Activated T-cell treated with anti-CD3 and anti-CD28 coated beads, Interleukin-2, amount 50 U/mL, for 72 hours (primary cell): Measurements from ENCODE around the gene PRKACA. TPM values are rescaled to one million over a fixed set of nuclear protein-coding genes. Genes with fewer than 3 reads are reported as not detected.
"Not testable (repeated sequence)": the region's sequence is repeated elsewhere in the genome, so short reads cannot be mapped to it uniquely, and the experiment has no call there.

ENCODE experiments used
- ATAC-seq, 2 donors: fragments of 150-1000 bp; cut with Tn5 transposase; replicated peaks in 1 of 2; 2 replicates each; pipeline ENCODE4 v1.10.0; 2021; ENCODE audit warnings: moderate library complexity in 2 of 2, mild to moderate bottlenecking in 1 of 2
- DNase-seq, 2 donors: peaks; one replicate each; pipeline ENCODE4 v3.0.0; 2021 to 2022; ENCODE audit warnings: mixed read lengths in 1 of 2
- H3K27ac Mint-ChIP-seq: one replicate; pipeline ENCODE4 v1.8.0; 2022; ENCODE audit warnings: mild to moderate bottlenecking, moderate library complexity, mixed read lengths
- H3K27me3 Mint-ChIP-seq: one replicate; pipeline ENCODE4 v1.8.0; 2022; ENCODE audit warnings: low read depth, mixed read lengths
- H3K36me3 Mint-ChIP-seq, 2 donors: one replicate each; pipeline ENCODE4 v1.8.0; 2022; ENCODE audit warnings: mixed read lengths in 2 of 2, mild to moderate bottlenecking in 1 of 2; ENCODE audit not compliant: insufficient read depth in 2 of 2
- H3K4me1 Mint-ChIP-seq: one replicate; pipeline ENCODE4 v1.8.0; 2022; ENCODE audit warnings: low read depth, mixed read lengths
- H3K4me3 Mint-ChIP-seq, 2 donors: one replicate each; pipeline ENCODE4 v1.8.0; 2022; ENCODE audit warnings: mild to moderate bottlenecking in 2 of 2, mixed read lengths in 2 of 2, moderate library complexity in 2 of 2
- H3K9me3 Mint-ChIP-seq, 2 donors: one replicate each; pipeline ENCODE4 v1.8.0; 2022; ENCODE audit warnings: mixed read lengths in 2 of 2
- total RNA-seq, 2 donors: library from RNA; stranded (reverse); gene quantifications; one replicate each; pipeline ENCODE4 v1.2.3, GENCODE V29; 2022

PRKACA gene
- total RNA-seq, 2 donors from 2014 or later, result 67.7 to 75.0 TPM

DNA sequence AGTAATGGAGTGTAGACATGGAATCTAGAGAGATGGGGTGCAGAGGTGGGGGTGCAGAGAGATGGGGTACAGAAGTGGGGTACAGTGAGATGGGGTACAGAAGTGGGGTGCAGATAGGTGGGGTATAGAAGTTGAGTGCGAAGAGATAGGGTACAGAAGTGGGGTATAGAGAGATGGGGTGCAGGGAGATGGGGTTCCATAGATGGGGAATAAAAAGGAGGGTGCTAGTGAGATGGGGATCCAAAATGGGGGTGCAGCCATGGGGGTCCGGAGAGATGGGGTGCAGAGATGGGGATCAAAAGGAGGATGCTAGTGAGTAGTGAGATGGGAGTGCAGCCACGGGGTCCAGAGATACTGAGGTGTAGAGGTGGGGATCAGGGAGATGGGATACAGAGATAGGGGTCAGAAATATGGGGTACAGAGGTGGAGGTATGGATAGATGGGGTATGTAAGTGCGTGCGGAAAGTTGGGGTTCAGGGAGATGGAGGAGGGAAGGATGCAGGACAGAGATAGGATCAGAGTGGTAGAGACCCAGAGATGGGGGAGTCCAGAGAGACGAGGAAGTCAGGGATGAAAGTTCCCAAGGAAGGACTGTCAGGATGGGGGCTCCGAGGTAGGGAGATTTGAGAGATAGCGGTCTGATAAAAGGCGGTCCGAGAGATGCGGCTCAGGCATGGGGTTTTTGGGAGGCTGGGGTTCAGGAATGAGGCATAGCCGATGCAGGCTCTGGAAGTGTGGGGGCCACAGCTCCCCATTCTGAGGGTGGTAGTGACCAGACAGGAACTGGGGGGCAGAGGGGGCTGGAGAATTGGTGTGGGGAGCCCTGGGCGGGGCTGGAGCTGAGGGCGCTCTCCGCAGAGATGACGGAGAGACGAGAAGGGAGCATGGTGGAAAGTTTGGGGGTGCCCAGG is 59.1 kb downstream of the PRKACA start:
- H3K9me3 Mint-ChIP-seq, result no peaks in the 10 kb centered on the region
- DNase-seq (no peak), ATAC-seq (no peak)
- H3K36me3 Mint-ChIP-seq, result no peaks in the 10 kb centered on the region
- peaks cover 34% of the 10 kb centered on the region for H3K27me3 Mint-ChIP-seq
- H3K27ac Mint-ChIP-seq, result no peak overlapping the region
- H3K4me3 Mint-ChIP-seq, result peak overlapping the region; percentile 85 to 86
- peaks cover 22% of the 10 kb centered on the region for H3K4me1 Mint-ChIP-seq

GRCh38 chr19:14056741-14057356 is 60.7 kb downstream of the PRKACA start:
- Mint-ChIP-seq H3K4me3 (peak overlapping the region; percentile 45 to 59), H3K4me1 (peaks cover 22% of the 10 kb centered on the region), H3K27ac (no peak overlapping the region), H3K36me3 (peaks cover 6 to 9% of the 10 kb centered on the region in 2 donors), H3K27me3 (peaks cover 34% of the 10 kb centered on the region), H3K9me3 (no peaks in the 10 kb centered on the region)
- ATAC-seq, result no peak
- no peak for DNase-seq

GRCh38 chr19:14056069-14056666 is 61.4 kb downstream of the PRKACA start:
- no peak for ATAC-seq
- peaks cover 34% of the 10 kb centered on the region for H3K27me3 Mint-ChIP-seq

DNA sequence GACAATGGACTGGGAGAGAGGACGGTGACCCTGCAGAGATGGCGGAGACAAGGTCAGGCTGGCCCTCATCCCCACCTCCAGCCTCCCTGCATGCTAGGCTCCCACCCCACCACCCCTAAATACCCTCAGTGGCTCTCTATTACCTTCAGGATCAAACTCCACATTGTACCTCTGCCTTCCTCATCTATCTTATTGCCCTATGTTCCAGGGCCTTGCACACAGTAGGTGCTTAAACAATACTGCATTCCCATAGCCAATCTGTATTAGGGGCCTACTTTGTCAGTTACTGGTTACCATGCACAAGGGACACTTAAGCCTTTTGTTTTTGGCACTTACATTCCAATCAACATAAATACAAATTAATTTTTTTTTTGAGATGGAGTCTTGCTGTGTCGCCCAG is 62.2 kb downstream of the PRKACA start:
- Mint-ChIP-seq H3K27me3 (peaks cover 27% of the 10 kb centered on the region), H3K27ac (no peak overlapping the region)

More at GRCh38 chr19:14056069-14056666, 61.4 kb downstream of the PRKACA start:
- H3K9me3 Mint-ChIP-seq, result no peaks in the 10 kb centered on the region
- no peak overlapping the region for H3K27ac Mint-ChIP-seq
- peaks cover 6 to 13% of the 10 kb centered on the region in 2 donors for H3K36me3 Mint-ChIP-seq
- no peak overlapping the region for H3K4me3 Mint-ChIP-seq
- peaks cover 22% of the 10 kb centered on the region for H3K4me1 Mint-ChIP-seq
- DNase-seq, result no peak

DNA sequence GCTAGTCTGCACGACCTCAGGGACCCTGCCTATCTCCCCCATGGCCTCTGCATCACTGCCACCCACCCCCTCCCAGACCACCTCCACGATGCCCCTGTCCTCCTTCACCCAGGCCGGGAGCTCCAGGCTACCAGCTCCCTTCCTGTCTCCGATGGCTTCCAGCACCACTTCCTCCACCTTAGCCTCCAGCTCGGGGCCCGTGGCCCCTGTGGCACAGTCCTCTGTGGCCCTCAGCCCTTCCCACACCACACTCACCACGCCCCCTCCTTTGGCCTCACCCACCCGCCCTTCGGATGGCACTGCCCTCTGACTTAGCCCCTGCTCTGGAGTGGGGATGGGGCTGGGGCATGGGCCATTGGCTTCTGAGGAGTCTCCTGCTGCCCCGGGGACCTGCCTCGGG is 62.8 kb downstream of the PRKACA start:
- ATAC-seq (peak in 1 of 2 donors; percentile 15), DNase-seq (no peak)
- H3K4me1 Mint-ChIP-seq, result peaks cover 18% of the 10 kb centered on the region
- H3K27me3 Mint-ChIP-seq, result peaks cover 22% of the 10 kb centered on the region
- peaks cover 7 to 21% of the 10 kb centered on the region in 2 donors for H3K36me3 Mint-ChIP-seq
- H3K4me3 Mint-ChIP-seq, result no peak overlapping the region
- H3K9me3 Mint-ChIP-seq, result no peaks in the 10 kb centered on the region
- H3K27ac Mint-ChIP-seq, result no peak overlapping the region

More for the DNA sequence above, 62.2 kb downstream of the PRKACA start:
- H3K9me3 Mint-ChIP-seq, result no peaks in the 10 kb centered on the region
- ATAC-seq (no peak), DNase-seq (no peak)
- peaks cover 6 to 16% of the 10 kb centered on the region in 2 donors for H3K36me3 Mint-ChIP-seq
- H3K4me1 Mint-ChIP-seq, result peaks cover 22% of the 10 kb centered on the region
- H3K4me3 Mint-ChIP-seq, result no peak overlapping the region

- ATAC-seq (no peak), DNase-seq (no peak)
- Mint-ChIP-seq H3K4me1 (peaks cover 16% of the 10 kb centered on the region), H3K9me3 (no peaks in the 10 kb centered on the region), H3K36me3 (peaks cover 7 to 21% of the 10 kb centered on the region in 2 donors), H3K4me3 (no peak overlapping the region), H3K27me3 (peaks cover 15% of the 10 kb centered on the region), H3K27ac (no peak overlapping the region)
Observed at GRCh38 chr19:14054099-14054498, 63.5 kb downstream of the PRKACA start.

DNA sequence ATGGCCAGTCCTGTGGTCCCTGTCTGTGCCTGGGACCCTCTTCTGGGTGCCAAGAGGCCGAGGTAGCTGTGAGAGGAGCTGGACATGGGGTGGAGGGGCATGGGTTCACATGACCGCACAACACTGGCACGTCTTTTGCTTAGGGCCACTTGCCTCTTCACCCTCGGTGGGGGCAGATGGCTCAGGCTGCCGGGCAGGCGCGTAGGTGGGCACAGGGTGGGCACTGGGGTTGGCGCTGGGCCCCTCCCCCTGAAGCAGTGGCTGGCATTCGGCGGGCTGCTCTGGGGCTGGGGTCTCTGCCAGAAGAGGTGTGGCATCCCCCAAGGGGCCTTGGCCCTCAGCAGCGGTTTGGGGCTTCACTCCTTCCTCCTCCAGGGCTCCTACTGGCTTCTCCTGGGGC is 64.1 kb downstream of the PRKACA start:
- peaks cover 9% of the 10 kb centered on the region for H3K27me3 Mint-ChIP-seq
- H3K36me3 Mint-ChIP-seq, result peaks cover 8 to 23% of the 10 kb centered on the region in 2 donors
- ATAC-seq, result no peak
- peaks cover 12% of the 10 kb centered on the region for H3K4me1 Mint-ChIP-seq
- H3K27ac Mint-ChIP-seq, result no peak overlapping the region
- H3K4me3 Mint-ChIP-seq, result no peak overlapping the region
- H3K9me3 Mint-ChIP-seq, result no peaks in the 10 kb centered on the region
- DNase-seq, result no peak

- no peak for ATAC-seq
Observed at GRCh38 chr19:14053032-14053431, 64.5 kb downstream of the PRKACA start.

DNA sequence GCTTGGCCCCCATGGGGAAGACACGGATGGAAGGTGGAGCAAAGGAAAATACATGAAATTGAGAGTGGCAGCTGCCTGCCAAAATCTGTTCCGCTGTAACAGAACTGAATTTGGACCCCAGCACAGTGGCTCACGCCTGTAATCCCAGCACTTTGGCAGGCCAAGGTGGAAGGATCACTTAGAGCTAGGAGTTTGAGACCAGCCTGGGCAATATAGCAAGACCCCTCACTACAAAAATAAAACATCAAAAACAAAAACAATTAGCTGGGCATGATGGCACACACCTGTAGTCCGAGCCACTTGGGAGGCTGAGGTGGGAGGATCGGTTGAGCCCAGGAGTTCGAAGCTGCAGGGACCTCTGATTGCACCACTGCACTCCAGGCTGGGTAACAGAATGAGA is 65.1 kb downstream of the PRKACA start:
- Mint-ChIP-seq H3K4me3 (no peak overlapping the region), H3K27me3 (no peaks in the 10 kb centered on the region), H3K27ac (no peak overlapping the region), H3K9me3 (no peaks in the 10 kb centered on the region), H3K36me3 (peaks cover 13 to 27% of the 10 kb centered on the region in 2 donors), H3K4me1 (peaks cover 5% of the 10 kb centered on the region)
- ATAC-seq (no peak), DNase-seq (no peak)

More at GRCh38 chr19:14053032-14053431, 64.5 kb downstream of the PRKACA start:
- H3K36me3 Mint-ChIP-seq, result peaks cover 13 to 27% of the 10 kb centered on the region in 2 donors
- H3K4me1 Mint-ChIP-seq, result peaks cover 11% of the 10 kb centered on the region
- no peaks in the 10 kb centered on the region for H3K9me3 Mint-ChIP-seq
- no peak for DNase-seq
- H3K27me3 Mint-ChIP-seq, result peaks cover 5% of the 10 kb centered on the region
- H3K4me3 Mint-ChIP-seq, result no peak overlapping the region
- H3K27ac Mint-ChIP-seq, result no peak overlapping the region

DNA sequence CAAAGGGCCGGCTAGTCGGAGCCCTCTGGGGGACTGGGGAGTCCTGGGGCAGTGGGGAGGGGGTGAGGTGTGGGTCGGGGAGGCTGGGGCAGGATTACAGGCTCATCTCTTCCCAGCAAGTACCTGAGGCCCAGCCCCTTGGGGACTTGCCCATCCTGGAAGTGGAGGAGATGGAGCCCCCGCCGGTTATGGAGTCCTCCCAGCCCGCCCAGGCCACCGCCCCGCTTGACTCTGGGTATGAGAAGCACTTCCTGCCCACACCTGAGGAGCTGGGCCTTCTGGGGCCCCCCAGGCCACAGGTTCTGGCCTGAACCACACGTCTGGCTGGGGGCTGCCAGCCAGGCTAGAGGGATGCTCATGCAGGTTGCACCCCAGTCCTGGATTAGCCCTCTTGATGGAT is 65.6 kb downstream of the PRKACA start:
- H3K27me3 Mint-ChIP-seq, result no peaks in the 10 kb centered on the region
- DNase-seq (no peak), ATAC-seq (no peak)
- no peak overlapping the region for H3K4me3 Mint-ChIP-seq
- H3K4me1 Mint-ChIP-seq, result peaks cover 5% of the 10 kb centered on the region
- H3K9me3 Mint-ChIP-seq, result no peaks in the 10 kb centered on the region
- H3K27ac Mint-ChIP-seq, result no peak overlapping the region
- peaks cover 13 to 30% of the 10 kb centered on the region in 2 donors for H3K36me3 Mint-ChIP-seq

- not testable (repeated sequence) for H3K4me1 Mint-ChIP-seq, H3K4me3 Mint-ChIP-seq, H3K27me3 Mint-ChIP-seq, H3K9me3 Mint-ChIP-seq, ATAC-seq, DNase-seq, H3K27ac Mint-ChIP-seq
- H3K36me3 Mint-ChIP-seq, result peaks cover 13 to 30% of the 10 kb centered on the region in 2 donors
Observed at GRCh38 chr19:14050961-14051360, 66.6 kb downstream of the PRKACA start.

- ATAC-seq (no peak), DNase-seq (no peak)
- Mint-ChIP-seq H3K27ac (no peak overlapping the region), H3K4me3 (no peak overlapping the region), H3K36me3 (peaks cover 13 to 30% of the 10 kb centered on the region in 2 donors), H3K27me3 (no peaks in the 10 kb centered on the region), H3K9me3 (no peaks in the 10 kb centered on the region), H3K4me1 (peaks cover 5% of the 10 kb centered on the region)
Observed at GRCh38 chr19:14050512-14050911, 67.0 kb downstream of the PRKACA start.
